GM23338 (cell line): ENCODE results near the gene AOC2.

ENCODE experiments used
- CREB1 ChIP-seq: fragments of 250-450 bp; sonication (Bioruptor Pico); IDR thresholded peaks from 2 replicates; pipeline ENCODE4 v1.5.0; 2020; ENCODE audit warnings: low read depth, mild to moderate bottlenecking, moderate library complexity
- CTCF ChIP-seq, 2 experiments: fragments of 200-600 bp in 1 of 2; sonication (generic) in 1 of 2; conservative IDR thresholded peaks; 2 replicates each; pipeline versions ENCODE4 v1.5.1 to v1.6.1; 2016 to 2017; ENCODE audit warnings: antibody characterized with exemption in 2 of 2, low read depth in 2 of 2, mild to moderate bottlenecking in 2 of 2, moderate library complexity in 1 of 2
- EZH2 ChIP-seq: fragments of 200-600 bp; sonication (generic); IDR thresholded peaks from one replicate; pipeline ENCODE4 v1.8.0; 2017; ENCODE audit warnings: antibody characterized with exemption, mild to moderate bottlenecking, low read depth; ENCODE audit not compliant: unreplicated experiment
- STAT1 ChIP-seq: IDR thresholded peaks from one replicate; pipeline ENCODE4 v1.6.1; 2016; ENCODE audit warnings: antibody characterized with exemption; ENCODE audit not compliant: unreplicated experiment
- TF ChIP-seq, protein P1 (sequence below): IDR thresholded peaks from one replicate; pipeline ENCODE4 v1.6.1; 2018; ENCODE audit warnings: antibody characterized with exemption; ENCODE audit not compliant: unreplicated experiment

- TF ChIP-seq CTCF (conservative IDR thresholded peaks at IDR 0.05; ENCODE audit: low read depth in 2 of 2), result no peak
- TF ChIP-seq STAT1, result no peak
- no peak for TF ChIP-seq EZH2
- TF ChIP-seq CREB1 (CRISPR knock-in tag), result no peak
- TF ChIP-seq, protein P1, sequence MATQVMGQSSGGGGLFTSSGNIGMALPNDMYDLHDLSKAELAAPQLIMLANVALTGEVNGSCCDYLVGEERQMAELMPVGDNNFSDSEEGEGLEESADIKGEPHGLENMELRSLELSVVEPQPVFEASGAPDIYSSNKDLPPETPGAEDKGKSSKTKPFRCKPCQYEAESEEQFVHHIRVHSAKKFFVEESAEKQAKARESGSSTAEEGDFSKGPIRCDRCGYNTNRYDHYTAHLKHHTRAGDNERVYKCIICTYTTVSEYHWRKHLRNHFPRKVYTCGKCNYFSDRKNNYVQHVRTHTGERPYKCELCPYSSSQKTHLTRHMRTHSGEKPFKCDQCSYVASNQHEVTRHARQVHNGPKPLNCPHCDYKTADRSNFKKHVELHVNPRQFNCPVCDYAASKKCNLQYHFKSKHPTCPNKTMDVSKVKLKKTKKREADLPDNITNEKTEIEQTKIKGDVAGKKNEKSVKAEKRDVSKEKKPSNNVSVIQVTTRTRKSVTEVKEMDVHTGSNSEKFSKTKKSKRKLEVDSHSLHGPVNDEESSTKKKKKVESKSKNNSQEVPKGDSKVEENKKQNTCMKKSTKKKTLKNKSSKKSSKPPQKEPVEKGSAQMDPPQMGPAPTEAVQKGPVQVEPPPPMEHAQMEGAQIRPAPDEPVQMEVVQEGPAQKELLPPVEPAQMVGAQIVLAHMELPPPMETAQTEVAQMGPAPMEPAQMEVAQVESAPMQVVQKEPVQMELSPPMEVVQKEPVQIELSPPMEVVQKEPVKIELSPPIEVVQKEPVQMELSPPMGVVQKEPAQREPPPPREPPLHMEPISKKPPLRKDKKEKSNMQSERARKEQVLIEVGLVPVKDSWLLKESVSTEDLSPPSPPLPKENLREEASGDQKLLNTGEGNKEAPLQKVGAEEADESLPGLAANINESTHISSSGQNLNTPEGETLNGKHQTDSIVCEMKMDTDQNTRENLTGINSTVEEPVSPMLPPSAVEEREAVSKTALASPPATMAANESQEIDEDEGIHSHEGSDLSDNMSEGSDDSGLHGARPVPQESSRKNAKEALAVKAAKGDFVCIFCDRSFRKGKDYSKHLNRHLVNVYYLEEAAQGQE, result no peak
Observed at GRCh38 chr17:42866216-42866615, 21.8 kb downstream of the AOC2 start.
